GM21423 (cell line): ENCODE data around the gene FAM234B.
"Not testable (repeated sequence)": the region's sequence is repeated elsewhere in the genome, so short reads cannot be mapped to it uniquely, and the experiment has no call there.

Source experiments
- ATAC-seq: cut with Tn5 transposase; IDR thresholded peaks from one replicate; pipeline ENCODE4 v1.9.1; 2021; ENCODE audit warnings: mild to moderate bottlenecking, moderate library complexity; ENCODE audit not compliant: unreplicated experiment

Gene FAM234B

GRCh38 chr12:13060581-13060980, 16.4 kb downstream of the FAM234B start:
- ATAC-seq: no peak

GRCh38 chr12:13061377-13061776, 17.2 kb downstream of the FAM234B start:
- no peak for ATAC-seq

GRCh38 chr12:13062669-13063068, 18.5 kb downstream of the FAM234B start:
- no peak for ATAC-seq

- no peak for ATAC-seq
These were observed 21.8 kb downstream of the FAM234B start for GRCh38 chr12:13066014-13066413.

- ATAC-seq: no peak
These were observed 22.3 kb downstream of the FAM234B start for GRCh38 chr12:13066459-13066858.

- ATAC-seq: no peak
These were observed 23.1 kb downstream of the FAM234B start for GRCh38 chr12:13067322-13067721.

GRCh38 chr12:13069380-13069779, 25.2 kb downstream of the FAM234B start:
- ATAC-seq: no peak

GRCh38 chr12:13071305-13072280, 27.4 kb downstream of the FAM234B start:
- ATAC-seq: no peak

- no peak for ATAC-seq
These were observed 29.0 kb downstream of the FAM234B start for GRCh38 chr12:13073173-13073572.

GRCh38 chr12:13074396-13075117, 30.4 kb downstream of the FAM234B start:
- no peak for ATAC-seq

GRCh38 chr12:13075118-13075480, 30.9 kb downstream of the FAM234B start:
- no peak for ATAC-seq

GRCh38 chr12:13075786-13076570, 31.8 kb downstream of the FAM234B start:
- no peak for ATAC-seq

- ATAC-seq: no peak
These were observed 35.3 kb downstream of the FAM234B start for GRCh38 chr12:13079440-13079906.

GRCh38 chr12:13080266-13080665, 36.1 kb downstream of the FAM234B start:
- no peak for ATAC-seq

- no peak for ATAC-seq
These were observed 38.7 kb downstream of the FAM234B start for GRCh38 chr12:13082861-13083260.

- ATAC-seq: not testable (repeated sequence)
These were observed 39.5 kb downstream of the FAM234B start for GRCh38 chr12:13083638-13084037.

GRCh38 chr12:13084898-13085640, 40.9 kb downstream of the FAM234B start:
- ATAC-seq: no peak

- no peak for ATAC-seq
These were observed 41.9 kb downstream of the FAM234B start for GRCh38 chr12:13085968-13086686.

GRCh38 chr12:13087766-13088165, 43.6 kb downstream of the FAM234B start:
- no peak for ATAC-seq

GRCh38 chr12:13088496-13088895, 44.3 kb downstream of the FAM234B start:
- ATAC-seq: no peak
